ENCODE measurements around the gene CNBP. TPM values are rescaled to one million over a fixed set of nuclear protein-coding genes. Genes with fewer than 3 reads are reported as not detected.
"Not testable (repeated sequence)": the region's sequence is repeated elsewhere in the genome, so short reads cannot be mapped to it uniquely, and the experiment has no call there.

The CNBP gene
- total RNA-seq, 1 donor from 2014 or later = 138 TPM

- Mint-ChIP-seq H3K4me3 (ENCODE audit: unreplicated experiment) (no peak overlapping the region), H3K36me3 (ENCODE audit: low read depth) (peaks cover 2% of the 10 kb centered on the region), H3K27ac (ENCODE audit: unreplicated experiment) (no peak overlapping the region), H3K9me3 (ENCODE audit: low read depth) (no peaks in the 10 kb centered on the region), H3K27me3 (ENCODE audit: low read depth) (no peaks in the 10 kb centered on the region), H3K4me1 (ENCODE audit: low read depth) (no peaks in the 10 kb centered on the region)
- no peak for DNase-seq (ENCODE audit: low spot score)
- TF ChIP-seq CTCF (IDR thresholded peaks at IDR 0.05) = no peak
These were observed 43.8 kb downstream of the CNBP start for GRCh38 chr3:129139911-129140310.

GRCh38 chr3:129136275-129136674 is 47.4 kb downstream of the CNBP start:
- H3K36me3 Mint-ChIP-seq (ENCODE audit: low read depth) = peaks cover 30% of the 10 kb centered on the region
- H3K9me3 Mint-ChIP-seq (ENCODE audit: low read depth); H3K4me1 Mint-ChIP-seq (ENCODE audit: low read depth); H3K4me3 Mint-ChIP-seq (ENCODE audit: unreplicated experiment); H3K27me3 Mint-ChIP-seq (ENCODE audit: low read depth); H3K27ac Mint-ChIP-seq (ENCODE audit: unreplicated experiment); DNase-seq (ENCODE audit: low spot score): not testable (repeated sequence)

GRCh38 chr3:129132097-129132866 is 51.4 kb downstream of the CNBP start:
- Mint-ChIP-seq H3K4me3 (ENCODE audit: unreplicated experiment) (no peak overlapping the region), H3K36me3 (ENCODE audit: low read depth) (peaks cover 38% of the 10 kb centered on the region), H3K4me1 (ENCODE audit: low read depth) (no peaks in the 10 kb centered on the region), H3K27me3 (ENCODE audit: low read depth) (no peaks in the 10 kb centered on the region), H3K27ac (ENCODE audit: unreplicated experiment) (peak overlapping the region; percentile 4), H3K9me3 (ENCODE audit: low read depth) (no peaks in the 10 kb centered on the region)
- no peak for DNase-seq (ENCODE audit: low spot score)
- no peak for TF ChIP-seq CTCF (IDR thresholded peaks at IDR 0.05)

- H3K27ac Mint-ChIP-seq (ENCODE audit: unreplicated experiment) = no peak overlapping the region
- no peak for DNase-seq (ENCODE audit: low spot score)
These were observed 52.1 kb downstream of the CNBP start for GRCh38 chr3:129131465-129132088.

GRCh38 chr3:129130291-129130813 is 53.3 kb downstream of the CNBP start:
- Mint-ChIP-seq H3K4me1 (ENCODE audit: low read depth) (no peaks in the 10 kb centered on the region), H3K27ac (ENCODE audit: unreplicated experiment) (no peak overlapping the region), H3K9me3 (ENCODE audit: low read depth) (no peaks in the 10 kb centered on the region), H3K36me3 (ENCODE audit: low read depth) (peaks cover 38% of the 10 kb centered on the region), H3K27me3 (ENCODE audit: low read depth) (no peaks in the 10 kb centered on the region), H3K4me3 (ENCODE audit: unreplicated experiment) (no peak overlapping the region)
- no peak for TF ChIP-seq CTCF (IDR thresholded peaks at IDR 0.05)
- DNase-seq (ENCODE audit: low spot score) = no peak

More at GRCh38 chr3:129131465-129132088, 52.1 kb downstream of the CNBP start:
- Mint-ChIP-seq H3K27me3 (ENCODE audit: low read depth) (no peaks in the 10 kb centered on the region), H3K4me1 (ENCODE audit: low read depth) (no peaks in the 10 kb centered on the region), H3K9me3 (ENCODE audit: low read depth) (no peaks in the 10 kb centered on the region), H3K36me3 (ENCODE audit: low read depth) (peaks cover 38% of the 10 kb centered on the region), H3K4me3 (ENCODE audit: unreplicated experiment) (no peak overlapping the region)
- TF ChIP-seq CTCF (IDR thresholded peaks at IDR 0.05) = no peak
